Measurements from ENCODE around the gene PTPRD.
"Not testable (repeated sequence)": the region's sequence is repeated elsewhere in the genome, so short reads cannot be mapped to it uniquely, and the experiment has no call there.

Gene PTPRD

GRCh38 chr9:9112001-9112720 lies 1500.6 kb downstream of the PTPRD start:
- TF ChIP-seq, protein P1, sequence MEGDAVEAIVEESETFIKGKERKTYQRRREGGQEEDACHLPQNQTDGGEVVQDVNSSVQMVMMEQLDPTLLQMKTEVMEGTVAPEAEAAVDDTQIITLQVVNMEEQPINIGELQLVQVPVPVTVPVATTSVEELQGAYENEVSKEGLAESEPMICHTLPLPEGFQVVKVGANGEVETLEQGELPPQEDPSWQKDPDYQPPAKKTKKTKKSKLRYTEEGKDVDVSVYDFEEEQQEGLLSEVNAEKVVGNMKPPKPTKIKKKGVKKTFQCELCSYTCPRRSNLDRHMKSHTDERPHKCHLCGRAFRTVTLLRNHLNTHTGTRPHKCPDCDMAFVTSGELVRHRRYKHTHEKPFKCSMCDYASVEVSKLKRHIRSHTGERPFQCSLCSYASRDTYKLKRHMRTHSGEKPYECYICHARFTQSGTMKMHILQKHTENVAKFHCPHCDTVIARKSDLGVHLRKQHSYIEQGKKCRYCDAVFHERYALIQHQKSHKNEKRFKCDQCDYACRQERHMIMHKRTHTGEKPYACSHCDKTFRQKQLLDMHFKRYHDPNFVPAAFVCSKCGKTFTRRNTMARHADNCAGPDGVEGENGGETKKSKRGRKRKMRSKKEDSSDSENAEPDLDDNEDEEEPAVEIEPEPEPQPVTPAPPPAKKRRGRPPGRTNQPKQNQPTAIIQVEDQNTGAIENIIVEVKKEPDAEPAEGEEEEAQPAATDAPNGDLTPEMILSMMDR (IDR thresholded peaks at IDR 0.05; ENCODE audit: extremely low read depth, insufficient read depth, missing control alignments) = no peak
- in situ Hi-C loops (cut with MboI; ENCODE audit: low pct_unique_long_range_greater_than_20kb, low sequenced_read_pairs, unreplicated experiment) = no loop called here
- no peak for DNase-seq (ENCODE audit: low spot score)

GRCh38 chr9:9108641-9109040 lies 1504.2 kb downstream of the PTPRD start:
- no peak for DNase-seq (ENCODE audit: low spot score)
- in situ Hi-C loops (cut with MboI; ENCODE audit: low pct_unique_long_range_greater_than_20kb, low sequenced_read_pairs, unreplicated experiment) = no loop called here

DNA sequence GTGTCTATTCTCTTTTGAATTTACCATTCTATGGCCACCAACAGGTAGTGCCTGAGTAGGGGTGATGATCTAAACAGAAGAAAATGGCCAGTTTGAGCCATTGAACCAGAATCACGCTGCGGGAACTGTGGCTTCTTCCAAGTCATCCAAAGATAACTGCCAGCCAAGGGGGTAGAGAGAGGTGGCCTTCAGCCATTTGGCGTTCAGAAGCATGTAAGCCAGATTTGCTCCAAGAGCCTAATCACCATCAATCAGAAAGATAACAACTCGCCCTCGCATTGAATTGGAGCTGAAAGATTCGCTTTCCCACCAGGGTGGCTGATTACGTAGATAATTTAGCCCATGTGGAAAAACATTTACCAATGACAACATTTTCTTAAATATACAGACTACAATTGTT lies 1510.5 kb downstream of the PTPRD start:
- TF ChIP-seq, protein P1 (IDR thresholded peaks at IDR 0.05; ENCODE audit: extremely low read depth, insufficient read depth, missing control alignments) = no peak
- no peak for DNase-seq (ENCODE audit: low spot score)
- in situ Hi-C loops (cut with MboI; ENCODE audit: low pct_unique_long_range_greater_than_20kb, low sequenced_read_pairs, unreplicated experiment) = no loop called here

More at GRCh38 chr9:9108641-9109040, 1504.2 kb downstream of the PTPRD start:
- TF ChIP-seq, protein P1 (IDR thresholded peaks at IDR 0.05; ENCODE audit: extremely low read depth, insufficient read depth, missing control alignments) = no peak

GRCh38 chr9:9100070-9100469 lies 1512.7 kb downstream of the PTPRD start:
- TF ChIP-seq, protein P1 (IDR thresholded peaks at IDR 0.05; ENCODE audit: extremely low read depth, insufficient read depth, missing control alignments) = no peak
- DNase-seq (ENCODE audit: low spot score) = no peak
- in situ Hi-C loops (cut with MboI; ENCODE audit: low pct_unique_long_range_greater_than_20kb, low sequenced_read_pairs, unreplicated experiment) = no loop called here

- no peak for DNase-seq (ENCODE audit: low spot score)
- in situ Hi-C loops (cut with MboI; ENCODE audit: low pct_unique_long_range_greater_than_20kb, low sequenced_read_pairs, unreplicated experiment) = no loop called here
- TF ChIP-seq, protein P1 (IDR thresholded peaks at IDR 0.05; ENCODE audit: extremely low read depth, insufficient read depth, missing control alignments) = no peak
Observed at GRCh38 chr9:9099646-9100045, 1513.2 kb downstream of the PTPRD start.

DNA sequence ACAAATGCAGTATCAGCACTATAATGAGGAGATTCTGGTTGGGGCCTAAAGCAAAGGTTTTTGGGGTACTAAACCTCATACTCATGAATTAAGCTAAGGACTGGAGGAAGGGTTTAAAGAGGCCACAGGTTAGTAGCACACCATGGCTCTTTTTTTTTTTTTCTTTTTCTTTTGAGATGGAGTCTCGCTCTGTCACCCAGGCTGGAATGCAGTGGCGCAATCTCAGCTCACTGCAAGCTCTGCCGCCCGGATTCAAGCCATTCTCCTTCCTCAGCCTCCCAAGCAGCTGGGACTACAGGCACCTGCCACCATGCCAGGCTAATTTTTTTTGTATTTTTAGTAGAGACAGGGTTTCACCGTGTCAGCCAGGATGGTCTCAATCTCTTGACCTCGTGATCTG lies 1515.5 kb downstream of the PTPRD start:
- in situ Hi-C loops (cut with MboI; ENCODE audit: low pct_unique_long_range_greater_than_20kb, low sequenced_read_pairs, unreplicated experiment); DNase-seq (ENCODE audit: low spot score): not testable (repeated sequence)

DNA sequence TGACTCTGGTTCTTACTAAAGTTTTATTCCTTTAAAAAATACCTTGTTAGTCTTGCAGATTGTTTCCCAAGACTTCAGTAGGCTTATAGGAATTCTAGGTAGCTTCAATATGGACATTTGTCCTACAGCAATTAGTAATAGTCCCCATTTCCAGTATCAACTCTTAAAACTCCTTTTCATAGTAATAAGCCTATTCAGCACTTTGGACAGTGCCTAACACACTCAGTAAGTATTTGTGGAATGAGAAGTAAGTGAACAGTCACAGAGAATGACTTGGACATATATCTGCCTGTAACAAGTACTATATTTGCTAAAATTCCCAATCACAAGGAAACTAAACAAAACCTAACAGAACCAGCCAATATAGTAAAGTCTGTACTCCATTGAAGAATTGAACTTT lies 1521.4 kb downstream of the PTPRD start:
- in situ Hi-C loops (cut with MboI; ENCODE audit: low pct_unique_long_range_greater_than_20kb, low sequenced_read_pairs, unreplicated experiment) = no loop called here
- DNase-seq (ENCODE audit: low spot score) = no peak
- TF ChIP-seq, protein P1 (IDR thresholded peaks at IDR 0.05; ENCODE audit: extremely low read depth, insufficient read depth, missing control alignments) = no peak

All from GM13977 (cell line).